Measurements from ENCODE around the gene SBK2. TPM values are rescaled to one million over a fixed set of nuclear protein-coding genes. Genes with fewer than 3 reads are reported as not detected.

Gene SBK2
- polyA plus RNA-seq, 1 of the 3 experiments (the other 2 are of a cell fraction), result 0.20 TPM

- 88% methylated on average over 17 of the region's 17 CpGs for WGBS (ENCODE audit: low lambda C conversion rate)
- DNase-seq, result no peak
- Histone ChIP-seq H3K4me2 (0 out of 2 replicates have a peak overlapping the region, but pooled peaks have one; percentile 70), H2AFZ (ENCODE audit: low read depth) (peak overlapping the region; percentile 75; the same call in 1 of the 2 replicates), H3K9me2 (no peaks in the 10 kb centered on the region), H3K27ac (ENCODE audit: low read depth in 2 of 2, low read length in 1 of 2) (no peak overlapping the region), H3K4me3 (ENCODE audit: low read depth in 2 of 2, low read length in 1 of 2) (no peak overlapping the region), H3K27me3 (ENCODE audit: insufficient read depth) (no peaks in the 10 kb centered on the region), H3K79me2 (ENCODE audit: insufficient read depth) (no peaks in the 10 kb centered on the region), H3K36me3 (replicated peaks in 1 of 2; ENCODE audit: control insufficient read depth in 1 of 2, insufficient read depth in 2 of 2, low read length in 1 of 2) (no peaks in the 10 kb centered on the region), H3F3A (replicated peaks; ENCODE audit: insufficient read depth) (peaks cover 5% of the 10 kb centered on the region), H3K4me1 (ENCODE audit: control insufficient read depth in 1 of 2, insufficient read depth in 2 of 2, low read depth in 1 of 2, low read length in 1 of 2) (peaks cover 0 to 6% of the 10 kb centered on the region in 2 experiments; a peak in 1 of 4 replicates), H4K20me1 (ENCODE audit: insufficient read depth) (no peaks in the 10 kb centered on the region), H3K9me3 (no peaks in the 10 kb centered on the region), H3K9ac (no peak overlapping the region)
- POLR2A ChIA-PET, result interaction anchor here (1.2 to 1.7 kb wide), 4 partner anchors 18 to 96 kb away, joined by 4 to 12 read pairs (median 9); partner anchors contain the start of genes NAT14, UBE2S and ZNF628
- TF ChIP-seq ELF1 (IDR thresholded peaks at IDR 0.05) (no peak), POLR2AphosphoS5 (IDR thresholded peaks at IDR 0.05; ENCODE audit: low read depth, low read length) (no peak), MEF2A (IDR thresholded peaks at IDR 0.05; ENCODE audit: borderline replicate concordance, low read depth) (no peak), TEAD4 (IDR thresholded peaks at IDR 0.05; ENCODE audit: borderline replicate concordance, insufficient read depth) (no peak), GATA2 (CRISPR knock-in tag; IDR thresholded peaks at IDR 0.05) (no peak), NFIC (IDR thresholded peaks at IDR 0.05; ENCODE audit: borderline replicate concordance) (no peak), USF1 (IDR thresholded peaks at IDR 0.05; ENCODE audit: borderline replicate concordance, low read depth) (no peak), SMC3 (IDR thresholded peaks at IDR 0.05; ENCODE audit: low read depth, low read length) (no peak), RAD21 (IDR thresholded peaks at IDR 0.05; ENCODE audit: low read length) (no peak), JUND (IDR thresholded peaks at IDR 0.05) (no peak), USF2 (IDR thresholded peaks at IDR 0.05; ENCODE audit: borderline replicate concordance, low read depth, low read length) (no peak), MAX (IDR thresholded peaks at IDR 0.05; ENCODE audit: low read depth) (no peak), SIN3A (IDR thresholded peaks at IDR 0.05; ENCODE audit: borderline replicate concordance, low read depth, low read length) (no peak)
- CTCF ChIA-PET, result interaction anchor here (0.7 to 3.8 kb wide), 20 partner anchors 11 to 361 kb away, joined by 3 to 162 read pairs (median 8); partner anchors contain the start of genes NAT14, SSC5D, ZNF628 and ZNF784
These were observed 33.8 kb downstream of the SBK2 start for GRCh38 chr19:55503157-55503501.

GRCh38 chr19:55502197-55502952 lies 34.6 kb downstream of the SBK2 start:
- no peak overlapping the region for H2AFZ ChIP-seq (ENCODE audit: low read depth)
- H3K27ac ChIP-seq (ENCODE audit: low read depth in 2 of 2, low read length in 1 of 2), result no peak overlapping the region
- no peaks in the 10 kb centered on the region for H3K36me3 ChIP-seq (replicated peaks in 1 of 2; ENCODE audit: control insufficient read depth in 1 of 2, insufficient read depth in 2 of 2, low read length in 1 of 2)
- peaks cover 0 to 6% of the 10 kb centered on the region in 2 experiments; a peak in 1 of 4 replicates for H3K4me1 ChIP-seq (ENCODE audit: control insufficient read depth in 1 of 2, insufficient read depth in 2 of 2, low read depth in 1 of 2, low read length in 1 of 2)
- CTCF ChIA-PET, result interaction anchor here (0.9 to 3.8 kb wide), 6 partner anchors 16 to 361 kb away, joined by 3 to 81 read pairs (median 4); no protein-coding TSS in a partner anchor
- H3K4me2 ChIP-seq, result no peak overlapping the region
- 88% methylated on average over 9 of the region's 9 CpGs for WGBS (ENCODE audit: low lambda C conversion rate)
- no peak for DNase-seq
- no peaks in the 10 kb centered on the region for H3K79me2 ChIP-seq (ENCODE audit: insufficient read depth)
- no peaks in the 10 kb centered on the region for H4K20me1 ChIP-seq (ENCODE audit: insufficient read depth)
- no peaks in the 10 kb centered on the region for H3K9me3 ChIP-seq
- no peak overlapping the region for H3K9ac ChIP-seq
- POLR2A ChIA-PET, result no interaction called here
- H3K4me3 ChIP-seq (ENCODE audit: low read depth in 2 of 2, low read length in 1 of 2), result no peak overlapping the region
- H3K27me3 ChIP-seq (ENCODE audit: insufficient read depth), result no peaks in the 10 kb centered on the region
- peaks cover 7% of the 10 kb centered on the region for H3F3A ChIP-seq (replicated peaks; ENCODE audit: insufficient read depth)
- H3K9me2 ChIP-seq, result no peaks in the 10 kb centered on the region
- TF ChIP-seq CTCF (IDR thresholded peaks at IDR 0.05), result no peak
- TF ChIP-seq USF2 (IDR thresholded peaks at IDR 0.05; ENCODE audit: borderline replicate concordance, low read depth, low read length), result no peak
- TF ChIP-seq RAD21 (IDR thresholded peaks at IDR 0.05; ENCODE audit: low read length), result no peak
- TF ChIP-seq EP300 (IDR thresholded peaks at IDR 0.05; ENCODE audit: borderline replicate concordance in 1 of 2, low read depth in 1 of 2, low read length in 1 of 2), result no peak
- TF ChIP-seq EZH2phosphoT487 (IDR thresholded peaks at IDR 0.05; ENCODE audit: borderline replicate concordance, low read depth), result no peak
- no peak for TF ChIP-seq ZBTB33 (IDR thresholded peaks at IDR 0.05; ENCODE audit: borderline replicate concordance, low read depth)
- no peak for TF ChIP-seq SMC3 (IDR thresholded peaks at IDR 0.05; ENCODE audit: low read depth, low read length)
- TF ChIP-seq FOXJ3 (CRISPR knock-in tag; IDR thresholded peaks at IDR 0.05), result no peak
- TF ChIP-seq JUND (IDR thresholded peaks at IDR 0.05), result no peak
- TF ChIP-seq MAX (IDR thresholded peaks at IDR 0.05; ENCODE audit: low read depth), result no peak
- no peak for TF ChIP-seq NFIC (IDR thresholded peaks at IDR 0.05; ENCODE audit: borderline replicate concordance)
